ENCODE data around the gene BICC1.

Gene BICC1

DNA sequence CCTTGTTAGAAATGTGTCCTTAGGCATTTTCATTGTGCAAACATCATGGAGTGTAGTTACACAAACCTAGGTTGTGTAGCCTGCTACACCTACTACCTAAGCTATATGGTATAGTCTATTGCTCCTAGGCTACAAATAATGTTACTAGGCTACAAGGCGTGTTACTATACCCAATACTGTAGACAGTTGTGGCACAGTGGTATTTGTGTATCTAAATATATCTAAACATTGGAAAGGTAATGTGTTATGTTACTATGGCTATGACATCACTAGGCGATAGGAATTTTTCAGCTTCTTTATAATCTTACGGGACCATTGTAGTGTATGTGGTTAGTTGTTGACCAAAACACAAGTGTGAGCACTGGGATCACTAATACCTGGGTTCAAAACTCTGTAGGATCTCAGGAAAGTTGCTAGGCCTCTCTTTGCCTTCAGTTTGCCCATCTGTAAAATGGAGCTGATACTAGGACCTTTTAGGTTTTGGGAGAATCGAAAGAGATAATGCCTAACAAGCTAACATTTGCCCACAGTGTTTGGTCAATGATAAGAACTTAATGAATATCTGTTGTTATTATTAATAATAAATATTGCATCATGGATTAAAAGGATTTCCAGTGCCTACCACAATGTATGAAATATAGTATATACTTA, 2.7 kb downstream of the BICC1 start:
- DNase-seq (ENCODE audit: low read depth in 3 of 3) = no peak

GRCh38 chr10:58516119-58516518, 3.4 kb downstream of the BICC1 start:
- DNase-seq (ENCODE audit: low read depth in 3 of 3) = no peak

DNA sequence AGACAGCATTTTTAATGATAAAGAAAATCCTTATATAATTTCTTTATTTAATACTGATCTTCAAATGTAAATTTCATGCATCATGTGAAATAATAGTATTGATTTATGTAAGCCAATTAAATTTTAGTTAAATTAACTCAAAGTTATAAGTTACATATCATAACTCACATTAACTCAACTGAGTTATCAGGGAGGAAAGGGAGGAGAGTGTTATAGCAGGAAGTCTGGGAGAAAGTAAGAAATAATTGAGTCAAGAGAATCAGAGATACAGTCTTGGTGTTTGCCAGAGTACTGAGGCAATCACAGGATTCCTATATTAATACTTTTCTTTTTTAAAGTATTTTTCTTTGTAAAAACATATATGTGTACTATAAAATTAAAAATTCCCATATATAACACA, 4.0 kb downstream of the BICC1 start:
- no peak for DNase-seq (ENCODE audit: low read depth in 3 of 3)

- no peak for DNase-seq (ENCODE audit: low read depth in 3 of 3)
Observed at GRCh38 chr10:58517081-58517480, 4.4 kb downstream of the BICC1 start.

GRCh38 chr10:58517491-58518355, 5.1 kb downstream of the BICC1 start:
- no peak for DNase-seq (ENCODE audit: low read depth in 3 of 3)

- no peak for DNase-seq (ENCODE audit: low read depth in 3 of 3)
Observed at GRCh38 chr10:58518775-58519174, 6.1 kb downstream of the BICC1 start.

GRCh38 chr10:58529077-58529728, 16.5 kb downstream of the BICC1 start:
- DNase-seq (ENCODE audit: low read depth in 3 of 3) = no peak

DNA sequence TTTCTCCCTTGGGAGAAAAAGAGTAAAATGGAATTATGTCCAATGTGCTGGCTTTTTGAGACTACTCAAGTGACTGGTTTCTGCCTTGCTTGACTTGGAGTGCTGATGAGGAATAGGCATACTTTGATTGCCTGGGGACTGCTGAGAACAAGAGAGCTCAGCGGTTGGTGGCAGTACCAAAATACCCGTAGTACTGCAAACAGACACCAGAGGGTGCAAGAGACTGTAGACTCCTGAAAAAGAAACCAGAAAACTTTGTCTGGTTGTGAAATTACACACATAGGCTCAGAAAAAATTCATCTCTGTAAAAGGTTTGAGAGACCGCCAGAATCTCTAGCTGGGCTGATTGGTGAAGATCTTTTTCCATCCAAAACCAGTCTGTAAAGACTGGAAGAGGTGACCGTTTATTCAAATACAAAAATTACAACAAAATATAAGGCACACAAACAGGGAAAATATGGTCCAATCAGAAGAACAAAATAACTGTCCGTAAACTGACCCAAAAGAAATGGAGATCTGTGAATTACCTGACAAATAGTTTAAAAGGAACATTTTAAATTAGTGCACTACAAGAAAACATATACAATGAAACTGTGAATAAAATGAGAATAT, 18.5 kb downstream of the BICC1 start:
- no peak for DNase-seq (ENCODE audit: low read depth in 3 of 3)

GRCh38 chr10:58535311-58535710, 22.6 kb downstream of the BICC1 start:
- no peak for DNase-seq (ENCODE audit: low read depth in 3 of 3)

DNA sequence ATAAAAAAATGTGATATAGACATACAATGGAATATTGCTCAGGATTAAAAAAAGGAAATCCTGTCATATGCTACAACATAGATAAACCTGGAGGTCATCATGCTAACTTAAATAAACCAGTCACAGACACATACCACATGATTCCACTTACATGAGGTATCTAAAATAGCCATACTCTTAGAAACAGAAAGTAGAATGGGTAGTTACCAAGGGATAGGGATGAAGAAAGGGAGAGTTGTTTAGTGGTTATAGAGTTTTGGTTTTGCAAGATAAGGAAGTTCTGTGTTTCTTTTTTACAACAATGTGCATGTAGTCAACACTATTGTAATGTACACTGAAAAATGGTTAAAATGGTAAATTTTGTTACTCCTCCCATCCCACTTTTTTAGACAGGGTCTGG, 30.5 kb downstream of the BICC1 start:
- no peak for DNase-seq (ENCODE audit: low read depth in 3 of 3)

GRCh38 chr10:58544135-58544534, 31.5 kb downstream of the BICC1 start:
- DNase-seq (ENCODE audit: low read depth in 3 of 3) = no peak

GRCh38 chr10:58545427-58545826, 32.8 kb downstream of the BICC1 start:
- no peak for DNase-seq (ENCODE audit: low read depth in 3 of 3)

DNA sequence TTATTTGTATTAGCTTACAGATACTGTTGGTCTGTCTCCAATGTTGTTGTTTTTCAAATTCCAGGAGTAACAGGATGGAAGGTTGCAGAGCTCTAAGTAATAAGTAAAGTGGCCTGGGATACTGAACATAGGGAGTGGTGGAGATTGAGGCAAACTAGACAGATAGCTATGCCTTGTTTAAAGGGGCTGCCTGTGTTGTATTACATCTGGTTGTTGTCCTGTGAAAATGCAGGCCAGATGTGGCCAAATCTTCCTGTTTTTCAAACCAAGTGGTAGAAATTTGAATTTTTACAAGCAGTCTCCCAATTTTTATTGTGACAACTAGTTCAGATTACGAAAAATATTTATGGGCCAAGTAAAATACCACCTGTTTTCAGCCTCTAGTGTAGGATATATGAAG, 33.5 kb downstream of the BICC1 start:
- no peak for DNase-seq (ENCODE audit: low read depth in 3 of 3)

GRCh38 chr10:58546722-58547445, 34.2 kb downstream of the BICC1 start:
- no peak for DNase-seq (ENCODE audit: low read depth in 3 of 3)

GRCh38 chr10:58547963-58548362, 35.3 kb downstream of the BICC1 start:
- DNase-seq (ENCODE audit: low read depth in 3 of 3) = no peak

- no peak for DNase-seq (ENCODE audit: low read depth in 3 of 3)
Observed at GRCh38 chr10:58554316-58554715, 41.6 kb downstream of the BICC1 start.

GRCh38 chr10:58555170-58555929, 42.7 kb downstream of the BICC1 start:
- no peak for DNase-seq (ENCODE audit: low read depth in 3 of 3)

DNA sequence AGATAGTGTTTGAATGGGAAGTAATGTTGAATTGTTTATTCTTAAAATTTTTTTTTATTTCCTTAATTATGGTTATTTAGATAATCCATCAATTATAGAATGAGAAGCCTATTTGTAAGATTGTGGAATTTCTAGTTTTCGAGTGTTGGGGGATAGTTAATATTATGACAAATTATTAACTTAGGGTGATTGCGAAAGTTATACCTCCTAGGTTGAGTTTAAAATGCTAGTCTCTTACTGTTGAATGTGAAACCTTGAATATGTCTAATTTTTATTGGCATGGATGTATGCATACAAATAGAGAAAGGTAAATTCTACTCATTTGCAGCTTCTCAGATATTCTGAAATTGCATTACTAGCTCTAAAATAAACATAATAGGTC, 43.2 kb downstream of the BICC1 start:
- no peak for DNase-seq (ENCODE audit: low read depth in 3 of 3)

- DNase-seq (ENCODE audit: low read depth in 3 of 3) = no peak
Observed at GRCh38 chr10:58556516-58557165, 44.0 kb downstream of the BICC1 start.

DNA sequence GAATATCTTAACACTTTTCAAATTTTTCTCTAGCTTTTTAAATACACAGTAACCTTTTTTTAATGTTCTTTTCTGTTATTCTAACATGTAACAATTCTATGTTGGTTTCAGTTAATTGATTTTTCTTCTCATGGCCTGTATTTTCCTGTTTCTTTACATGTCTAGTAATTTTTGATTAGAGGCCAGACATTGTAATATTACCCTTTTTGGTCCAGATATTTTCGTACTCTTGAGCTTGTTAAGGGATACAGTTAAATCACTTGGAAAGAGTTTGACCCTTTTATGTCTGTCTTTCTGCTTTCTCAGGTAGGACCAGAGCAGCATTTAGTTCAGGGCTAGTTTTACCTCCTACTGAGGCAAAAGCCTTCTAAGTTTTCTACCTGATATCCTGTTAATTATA, 45.0 kb downstream of the BICC1 start:
- DNase-seq (ENCODE audit: low read depth in 3 of 3) = no peak

DNA sequence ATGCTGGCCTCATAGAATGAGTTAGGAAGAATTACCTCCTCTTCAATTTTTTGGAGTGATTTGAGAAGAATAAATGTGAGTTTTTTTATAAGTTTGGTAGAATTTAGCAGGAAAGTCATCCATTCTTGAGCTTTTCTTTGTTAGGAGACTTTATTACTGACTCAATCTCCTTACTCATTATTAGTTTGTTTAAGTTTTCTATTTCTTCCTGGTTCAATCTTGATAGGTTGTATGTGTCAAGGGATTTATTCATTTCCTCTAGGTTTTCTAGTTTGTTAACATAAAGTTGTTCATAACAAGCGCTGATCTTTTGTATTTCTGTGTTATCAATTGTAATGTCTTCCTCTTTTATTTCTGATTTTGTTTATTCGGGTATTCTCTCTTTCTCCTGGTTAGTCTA, 47.4 kb downstream of the BICC1 start:
- DNase-seq (ENCODE audit: low read depth in 3 of 3) = no peak

Measured in stimulated activated CD4-positive, alpha-beta T cell treated with anti-CD3 and anti-CD28 coated beads, TNF-alpha, amount 100 ng/mL, for 4 hours (primary cell).